Keratinocyte (primary cell): ENCODE measurements around the gene MMP11.

Source experiments
- EZH2 ChIP-seq: IDR thresholded peaks from one replicate; pipeline ENCODE4 v1.6.1; 2012; ENCODE audit warnings: inconsistent platforms, mild to moderate bottlenecking, low read length, moderate library complexity
- TF ChIP-seq, protein P1 (sequence below), 3 experiments: IDR thresholded peaks in 1 of 3; conservative IDR thresholded peaks in 1 of 3; optimal IDR thresholded peaks in 1 of 3; 2 replicates in 2 of 3; 3 replicates in 1 of 3; pipeline versions ENCODE3 to v1.5.1; 2011; ENCODE audit warnings: low read length in 3 of 3, mild to moderate bottlenecking in 3 of 3, moderate library complexity in 2 of 3, control low read depth in 1 of 3, inconsistent platforms in 1 of 3; ENCODE audit not compliant: insufficient read depth in 2 of 3; ENCODE audit errors: extremely low read depth in 1 of 3

DNA sequence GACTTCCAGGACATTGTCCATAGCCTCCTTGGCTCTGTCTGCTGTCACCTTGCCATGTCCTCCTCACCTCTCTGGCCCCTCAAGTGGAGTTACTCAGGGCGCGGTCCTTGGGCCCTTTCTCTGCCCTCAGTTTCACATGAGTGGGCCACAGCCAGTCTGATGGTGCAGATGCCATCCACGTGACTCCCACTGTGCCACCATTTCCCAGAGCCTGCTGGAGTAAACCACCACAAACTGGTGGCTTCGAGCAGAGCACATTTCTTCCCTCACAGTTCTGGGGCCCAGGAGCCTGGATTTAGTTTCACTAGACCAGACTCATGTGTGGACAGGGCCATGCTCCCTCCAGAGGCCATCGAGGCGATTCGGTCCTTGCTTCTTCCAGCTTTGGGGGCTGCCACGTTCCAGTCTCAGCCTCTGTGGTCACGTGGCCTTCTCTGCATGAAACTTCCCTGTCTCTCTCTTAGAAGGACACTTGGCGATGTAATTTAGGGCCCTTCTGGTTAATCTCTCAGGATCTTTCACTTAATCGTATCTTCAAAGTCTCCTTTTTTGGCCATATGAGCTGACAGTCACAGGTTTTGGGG is 28.7 kb downstream of the MMP11 start:
- TF ChIP-seq, protein P1, sequence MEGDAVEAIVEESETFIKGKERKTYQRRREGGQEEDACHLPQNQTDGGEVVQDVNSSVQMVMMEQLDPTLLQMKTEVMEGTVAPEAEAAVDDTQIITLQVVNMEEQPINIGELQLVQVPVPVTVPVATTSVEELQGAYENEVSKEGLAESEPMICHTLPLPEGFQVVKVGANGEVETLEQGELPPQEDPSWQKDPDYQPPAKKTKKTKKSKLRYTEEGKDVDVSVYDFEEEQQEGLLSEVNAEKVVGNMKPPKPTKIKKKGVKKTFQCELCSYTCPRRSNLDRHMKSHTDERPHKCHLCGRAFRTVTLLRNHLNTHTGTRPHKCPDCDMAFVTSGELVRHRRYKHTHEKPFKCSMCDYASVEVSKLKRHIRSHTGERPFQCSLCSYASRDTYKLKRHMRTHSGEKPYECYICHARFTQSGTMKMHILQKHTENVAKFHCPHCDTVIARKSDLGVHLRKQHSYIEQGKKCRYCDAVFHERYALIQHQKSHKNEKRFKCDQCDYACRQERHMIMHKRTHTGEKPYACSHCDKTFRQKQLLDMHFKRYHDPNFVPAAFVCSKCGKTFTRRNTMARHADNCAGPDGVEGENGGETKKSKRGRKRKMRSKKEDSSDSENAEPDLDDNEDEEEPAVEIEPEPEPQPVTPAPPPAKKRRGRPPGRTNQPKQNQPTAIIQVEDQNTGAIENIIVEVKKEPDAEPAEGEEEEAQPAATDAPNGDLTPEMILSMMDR (optimal IDR thresholded peaks at IDR 0.05 in 1 of 3, IDR thresholded peaks at IDR 0.05 in 1 of 3, conservative IDR thresholded peaks at IDR 0.05 in 1 of 3; ENCODE audit: extremely low read depth in 1 of 3, insufficient read depth in 2 of 3, low read length in 3 of 3): no peak
- no peak for TF ChIP-seq EZH2
